Calu3 (cell line): ENCODE data around the gene MAN1C1. TPM values are rescaled to one million over a fixed set of nuclear protein-coding genes. Genes with fewer than 3 reads are reported as not detected.

Source experiments
- BruUV-seq: library from RNA; stranded (reverse); fragments of 400-500 nt; replicated peaks from 2 replicates; lab custom pipeline; 2021; lab: Mats Ljungman, UMichigan
- CTCF ChIA-PET: fragments of 300-600 bp; sonication (Branson Sonifier 250); formaldehyde crosslinking; loops from one replicate; lab custom pipeline; 2022; ENCODE audit warnings: antibody characterized with exemption; lab: Charles Lee
- DNase-seq: peaks from one replicate; pipeline ENCODE4 v3.0.0; 2022
- H3K27ac Mint-ChIP-seq: one replicate; pipeline ENCODE4 v1.8.0; 2022; ENCODE audit warnings: mixed read lengths; ENCODE audit not compliant: unreplicated experiment
- H3K27me3 Mint-ChIP-seq: one replicate; pipeline ENCODE4 v1.8.0; 2022; ENCODE audit warnings: mixed read lengths; ENCODE audit not compliant: unreplicated experiment
- H3K36me3 Mint-ChIP-seq: one replicate; pipeline ENCODE4 v1.8.0; 2022; ENCODE audit warnings: mild to moderate bottlenecking, moderate library complexity, mixed read lengths; ENCODE audit not compliant: insufficient read depth, unreplicated experiment
- H3K4me1 Mint-ChIP-seq: one replicate; pipeline ENCODE4 v1.8.0; 2022; ENCODE audit warnings: mild to moderate bottlenecking, low read depth, mixed read lengths; ENCODE audit not compliant: unreplicated experiment
- H3K4me3 Mint-ChIP-seq: one replicate; pipeline ENCODE4 v1.8.0; 2022; ENCODE audit warnings: mild to moderate bottlenecking, low read depth, moderate library complexity, mixed read lengths; ENCODE audit not compliant: unreplicated experiment
- H3K9me3 Mint-ChIP-seq: one replicate; pipeline ENCODE4 v1.8.0; 2022; ENCODE audit warnings: low read depth, mixed read lengths; ENCODE audit not compliant: unreplicated experiment
- CTCF ChIP-seq: fragments of 200-600 bp; IDR thresholded peaks from one replicate; pipeline ENCODE4 v1.8.0; 2022; ENCODE audit warnings: antibody characterized with exemption; ENCODE audit not compliant: unreplicated experiment
- intact Hi-C: fragments of 100-400 bp; cut with micrococcal nuclease; formaldehyde crosslinking; loops from one replicate; pipeline ENCODE4 v1.10.0; 2022; ENCODE audit not compliant: unreplicated experiment
- total RNA-seq: library from RNA; stranded (reverse); gene quantifications from 2 replicates; pipeline ENCODE4 v1.2.3, GENCODE V29; 2022

The MAN1C1 gene
- total RNA-seq, 1 experiment from 2014 or later: 0.14 TPM

- no peak for DNase-seq
- peaks cover 7% of the 10 kb centered on the region for H3K36me3 Mint-ChIP-seq
- intact Hi-C loops: no loop called here
- no peak overlapping the region for H3K27ac Mint-ChIP-seq
- no peaks in the 10 kb centered on the region for H3K4me1 Mint-ChIP-seq
- peaks cover 29% of the 10 kb centered on the region for H3K27me3 Mint-ChIP-seq
- CTCF ChIA-PET: no interaction called here
- TF ChIP-seq CTCF: no peak
- no TSS peak for BruUV-seq
- no peak overlapping the region for H3K4me3 Mint-ChIP-seq
- no peaks in the 10 kb centered on the region for H3K9me3 Mint-ChIP-seq
These were observed 148.7 kb downstream of the MAN1C1 start for GRCh38 chr1:25765136-25765922.

- Mint-ChIP-seq H3K9me3 (no peaks in the 10 kb centered on the region), H3K4me1 (no peaks in the 10 kb centered on the region), H3K27me3 (peaks cover 30% of the 10 kb centered on the region), H3K27ac (no peak overlapping the region), H3K4me3 (no peak overlapping the region), H3K36me3 (peaks cover 7% of the 10 kb centered on the region)
- BruUV-seq: no TSS peak
- intact Hi-C loops: no loop called here
- no peak for TF ChIP-seq CTCF
- DNase-seq: no peak
- CTCF ChIA-PET: no interaction called here
These were observed 149.5 kb downstream of the MAN1C1 start for GRCh38 chr1:25765923-25766589.

GRCh38 chr1:25766721-25767436, 150.3 kb downstream of the MAN1C1 start:
- Mint-ChIP-seq H3K36me3 (peaks cover 7% of the 10 kb centered on the region), H3K4me1 (no peaks in the 10 kb centered on the region), H3K9me3 (no peaks in the 10 kb centered on the region), H3K27ac (no peak overlapping the region), H3K4me3 (no peak overlapping the region), H3K27me3 (peaks cover 33% of the 10 kb centered on the region)
- no peak for TF ChIP-seq CTCF
- BruUV-seq: no TSS peak
- intact Hi-C loops: no loop called here
- CTCF ChIA-PET: no interaction called here
- DNase-seq: no peak

GRCh38 chr1:25767437-25767770, 150.8 kb downstream of the MAN1C1 start:
- intact Hi-C loops: no loop called here
- H3K9me3 Mint-ChIP-seq: no peaks in the 10 kb centered on the region
- H3K4me3 Mint-ChIP-seq: no peak overlapping the region
- H3K27ac Mint-ChIP-seq: no peak overlapping the region
- CTCF ChIA-PET: no interaction called here
- no peak for DNase-seq
- H3K4me1 Mint-ChIP-seq: peaks cover 4% of the 10 kb centered on the region
- TF ChIP-seq CTCF: no peak
- BruUV-seq: no TSS peak
- peaks cover 7% of the 10 kb centered on the region for H3K36me3 Mint-ChIP-seq
- peaks cover 38% of the 10 kb centered on the region for H3K27me3 Mint-ChIP-seq
